ENCODE measurements around the gene ITGAV.

GRCh38 chr2:186670831-186671230, 81.0 kb downstream of the ITGAV start:
- no peak for TF ChIP-seq POLR2AphosphoS5 (IDR thresholded peaks at IDR 0.05)
- no peak for TF ChIP-seq CTCF (IDR thresholded peaks at IDR 0.05)
- no peak for TF ChIP-seq POLR2A (IDR thresholded peaks at IDR 0.05)
